ENCODE measurements around the gene B4GALNT4. TPM values are rescaled to one million over a fixed set of nuclear protein-coding genes. Genes with fewer than 3 reads are reported as not detected.

Gene B4GALNT4
- total and polyA plus RNA-seq, 2 of the 13 experiments (the other 11 are each of a cell fraction or from before 2014, with no cell fraction given), result 30.5 to 50.1 TPM

DNA sequence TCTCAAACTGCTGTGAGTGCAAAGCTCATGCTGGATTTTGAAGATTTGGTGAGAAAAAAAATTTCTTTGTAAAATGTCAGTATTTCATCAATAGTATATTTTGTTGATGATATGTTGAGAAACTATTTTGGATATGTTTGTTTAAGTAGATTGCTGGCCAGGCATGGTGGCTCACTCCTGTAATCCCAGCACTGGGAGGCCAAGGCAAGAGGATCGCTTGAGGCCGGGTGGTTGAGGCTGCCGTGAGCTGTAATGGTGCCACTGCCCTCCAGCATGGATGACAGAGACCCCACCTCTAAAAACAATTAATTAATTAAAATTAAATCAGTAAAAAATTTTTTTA lies 41.7 kb upstream of the B4GALNT4 start:
- H3K9ac ChIP-seq (ENCODE audit: insufficient read depth, low read depth, low read length), result peak overlapping the region; percentile 69; the same call in 1 of the 2 replicates
- no TSS peak for BruUV-seq (replicated peaks)
- no peaks in the 10 kb centered on the region for H4K20me1 ChIP-seq (ENCODE audit: insufficient read depth, low read length)
- H3K4me3 ChIP-seq (replicated peaks in 1 of 3; ENCODE audit: insufficient read depth in 1 of 3, low read depth in 2 of 3, low read length in 3 of 3), result peak overlapping the region in 1 of 3 experiments; percentile 64; a peak in 2 of 6 replicates
- DNase-seq (ENCODE audit: low spot score), result no peak
- FAIRE-seq, result no peak
- no peak for ATAC-seq
- 87% methylated on average over 3 of the region's 3 CpGs for WGBS (ENCODE audit: low lambda C conversion rate)
- H3K36me3 ChIP-seq (replicated peaks in 1 of 2; ENCODE audit: control insufficient read depth in 1 of 2, insufficient read depth in 2 of 2, low read length in 2 of 2), result no peaks in the 10 kb centered on the region
- H2AFZ ChIP-seq (ENCODE audit: low read length), result no peak overlapping the region
- H3K27ac ChIP-seq (ENCODE audit: extremely low read length, insufficient read depth, low read length), result peak overlapping the region; percentile 49
- in situ Hi-C loops (cut with HindIII; ENCODE audit: extremely low pct_ligation_motif_present, low pct_unique_long_range_greater_than_20kb) (no loop called here), intact Hi-C loops (cut with micrococcal nuclease; ENCODE audit: unreplicated experiment) (no loop called here)
- CTCF ChIA-PET (ENCODE audit: low intra/inter-chr PET ratio, low total read pairs), result no interaction called here
- no peaks in the 10 kb centered on the region for H3K9me3 ChIP-seq (ENCODE audit: low read length)
- H3K79me2 ChIP-seq (ENCODE audit: insufficient read depth, low read length), result no peaks in the 10 kb centered on the region
- TF ChIP-seq SRY (CRISPR knock-in tag; IDR thresholded peaks at IDR 0.05) (no peak), THYN1 (CRISPR knock-in tag; IDR thresholded peaks at IDR 0.05; ENCODE audit: borderline replicate concordance, low read depth) (no peak), ZNF503 (CRISPR knock-in tag; IDR thresholded peaks at IDR 0.05) (no peak), SATB2 (CRISPR knock-in tag; IDR thresholded peaks at IDR 0.05) (no peak), ZNF530 (CRISPR knock-in tag; IDR thresholded peaks at IDR 0.05; ENCODE audit: low read depth) (no peak), ZNF598 (CRISPR knock-in tag; IDR thresholded peaks at IDR 0.05; ENCODE audit: borderline replicate concordance) (no peak), CBX1 (IDR thresholded peaks at IDR 0.05; ENCODE audit: low read depth) (no peak), ZNF510 (CRISPR knock-in tag; IDR thresholded peaks at IDR 0.05; ENCODE audit: low read depth) (no peak), SRSF1 (optimal IDR thresholded peaks at IDR 0.05; ENCODE audit: low read depth, low read length) (peak; percentile 41), SP140L (CRISPR knock-in tag; IDR thresholded peaks at IDR 0.05; ENCODE audit: borderline replicate concordance) (no peak), ZNF569 (CRISPR knock-in tag; IDR thresholded peaks at IDR 0.05; ENCODE audit: borderline replicate concordance) (no peak), ERF (CRISPR knock-in tag; IDR thresholded peaks at IDR 0.05) (no peak), ATF3 (CRISPR knock-in tag; IDR thresholded peaks at IDR 0.05) (no peak)
- TF ChIP-seq, protein P1, sequence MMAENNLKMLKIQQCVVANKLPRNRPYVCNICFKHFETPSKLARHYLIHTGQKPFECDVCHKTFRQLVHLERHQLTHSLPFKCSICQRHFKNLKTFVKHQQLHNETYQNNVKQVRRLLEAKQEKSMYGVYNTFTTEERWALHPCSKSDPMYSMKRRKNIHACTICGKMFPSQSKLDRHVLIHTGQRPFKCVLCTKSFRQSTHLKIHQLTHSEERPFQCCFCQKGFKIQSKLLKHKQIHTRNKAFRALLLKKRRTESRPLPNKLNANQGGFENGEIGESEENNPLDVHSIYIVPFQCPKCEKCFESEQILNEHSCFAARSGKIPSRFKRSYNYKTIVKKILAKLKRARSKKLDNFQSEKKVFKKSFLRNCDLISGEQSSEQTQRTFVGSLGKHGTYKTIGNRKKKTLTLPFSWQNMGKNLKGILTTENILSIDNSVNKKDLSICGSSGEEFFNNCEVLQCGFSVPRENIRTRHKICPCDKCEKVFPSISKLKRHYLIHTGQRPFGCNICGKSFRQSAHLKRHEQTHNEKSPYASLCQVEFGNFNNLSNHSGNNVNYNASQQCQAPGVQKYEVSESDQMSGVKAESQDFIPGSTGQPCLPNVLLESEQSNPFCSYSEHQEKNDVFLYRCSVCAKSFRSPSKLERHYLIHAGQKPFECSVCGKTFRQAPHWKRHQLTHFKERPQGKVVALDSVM (CRISPR knock-in tag; IDR thresholded peaks at IDR 0.05), result peak; percentile 91
- TF ChIP-seq, protein P2, sequence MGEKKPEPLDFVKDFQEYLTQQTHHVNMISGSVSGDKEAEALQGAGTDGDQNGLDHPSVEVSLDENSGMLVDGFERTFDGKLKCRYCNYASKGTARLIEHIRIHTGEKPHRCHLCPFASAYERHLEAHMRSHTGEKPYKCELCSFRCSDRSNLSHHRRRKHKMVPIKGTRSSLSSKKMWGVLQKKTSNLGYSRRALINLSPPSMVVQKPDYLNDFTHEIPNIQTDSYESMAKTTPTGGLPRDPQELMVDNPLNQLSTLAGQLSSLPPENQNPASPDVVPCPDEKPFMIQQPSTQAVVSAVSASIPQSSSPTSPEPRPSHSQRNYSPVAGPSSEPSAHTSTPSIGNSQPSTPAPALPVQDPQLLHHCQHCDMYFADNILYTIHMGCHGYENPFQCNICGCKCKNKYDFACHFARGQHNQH (CRISPR knock-in tag; IDR thresholded peaks at IDR 0.05), result 0 out of 2 replicates have a peak, but pooled peaks have one; percentile 5
- TF ChIP-seq, protein P3, sequence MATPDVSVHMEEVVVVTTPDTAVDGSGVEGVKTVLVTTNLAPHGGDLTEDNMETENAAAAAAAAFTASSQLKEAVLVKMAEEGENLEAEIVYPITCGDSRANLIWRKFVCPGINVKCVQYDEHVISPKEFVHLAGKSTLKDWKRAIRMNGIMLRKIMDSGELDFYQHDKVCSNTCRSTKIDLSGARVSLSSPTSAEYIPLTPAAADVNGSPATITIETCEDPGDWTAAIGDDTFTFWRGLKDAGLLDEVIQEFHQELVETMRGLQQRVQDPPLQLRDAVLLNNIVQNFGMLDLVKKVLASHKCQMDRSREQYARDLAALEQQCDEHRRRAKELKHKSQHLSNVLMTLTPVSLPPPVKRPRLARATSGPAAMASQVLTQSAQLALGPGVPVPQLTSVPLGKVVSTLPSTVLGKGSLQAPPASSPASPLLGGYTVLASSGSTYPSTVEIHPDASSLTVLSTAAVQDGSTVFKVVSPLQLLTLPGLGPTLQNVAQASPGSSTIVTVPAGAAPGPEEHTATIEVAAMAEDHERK (CRISPR knock-in tag; IDR thresholded peaks at IDR 0.05; ENCODE audit: low read depth), result no peak
- POLR2A ChIA-PET, result interaction anchor here (0.5 to 6.1 kb wide), 5 partner anchors 9 to 27 kb away, joined by 3 to 85 read pairs (median 3); partner anchors contain the start of gene IFITM1
- peaks cover 64% of the 10 kb centered on the region for H3K4me1 ChIP-seq (ENCODE audit: insufficient read depth, low read length)
- H3K27me3 ChIP-seq (ENCODE audit: control insufficient read depth in 1 of 2, insufficient read depth in 2 of 2, low read length in 2 of 2), result no peaks in the 10 kb centered on the region
- H3K4me2 ChIP-seq (ENCODE audit: low read depth, low read length), result peak overlapping the region; percentile 90
